Measurements from ENCODE around the gene ATP6V0D1. TPM values are rescaled to one million over a fixed set of nuclear protein-coding genes. Genes with fewer than 3 reads are reported as not detected.

ATP6V0D1 gene
- total and polyA plus RNA-seq, 2 experiments from 2014 or later = 20.6 to 68.7 TPM

GRCh38 chr16:67516296-67517154, 35.6 kb upstream of the ATP6V0D1 start (continued):
- TF ChIP-seq ZNF462 (CRISPR knock-in tag; IDR thresholded peaks at IDR 0.05) = no peak
- no peak for TF ChIP-seq REST (IDR thresholded peaks at IDR 0.05; ENCODE audit: unreplicated experiment)
- no peak for TF ChIP-seq CTCF (conservative IDR thresholded peaks at IDR 0.05; ENCODE audit: low read depth in 2 of 2)
- TF ChIP-seq CREB1 (CRISPR knock-in tag; IDR thresholded peaks at IDR 0.05; ENCODE audit: low read depth) = no peak
